Activated CD8-positive, alpha-beta memory T cell treated with anti-CD3 and anti-CD28 coated beads for 36 hours (primary cell): ENCODE results near the gene HSPA1L. TPM values are rescaled to one million over a fixed set of nuclear protein-coding genes. Genes with fewer than 3 reads are reported as not detected.

Experiments
- CTCF ChIA-PET: fragments of 350-600 bp; sonication (Branson Sonifier 250); formaldehyde crosslinking; loops from one replicate; lab custom pipeline; 2021; ENCODE audit warnings: antibody characterized with exemption; lab: Charles Lee
- POLR2A ChIA-PET: fragments of 350-600 bp; sonication (Branson Sonifier 250); formaldehyde crosslinking; loops from one replicate; lab custom pipeline; 2021; ENCODE audit warnings: antibody characterized with exemption; lab: Charles Lee
- total RNA-seq, 2 experiments: library from RNA; stranded (reverse); gene quantifications; one replicate each; pipeline ENCODE4 v1.2.3, GENCODE V29; 2021

Gene HSPA1L
- total RNA-seq, 2 experiments from 2014 or later = 2.6 to 2.7 TPM

GRCh38 chr6:31780507-31781243 lies 34.4 kb downstream of the HSPA1L start:
- POLR2A ChIA-PET = interaction anchor here (0.5 kb wide), 1 partner anchor 49 kb away, joined by 4 read pairs; no protein-coding TSS in a partner anchor
- CTCF ChIA-PET = interaction anchor here (1.0 kb wide), 3 partner anchors 11 to 78 kb away, joined by 3 to 4 read pairs (median 4); partner anchors contain the start of gene ABHD16A

GRCh38 chr6:31779908-31780307 lies 35.2 kb downstream of the HSPA1L start:
- ChIA-PET CTCF (interaction anchor here (1.0 kb wide), 1 partner anchor 77 kb away, joined by 3 read pairs; the partner anchor contains the start of gene ABHD16A), POLR2A (no interaction called here)

GRCh38 chr6:31778999-31779885 lies 35.8 kb downstream of the HSPA1L start:
- POLR2A ChIA-PET = interaction anchor here (0.6 kb wide), 1 partner anchor 10 kb away, joined by 3 read pairs; no protein-coding TSS in a partner anchor
- CTCF ChIA-PET = no interaction called here

DNA sequence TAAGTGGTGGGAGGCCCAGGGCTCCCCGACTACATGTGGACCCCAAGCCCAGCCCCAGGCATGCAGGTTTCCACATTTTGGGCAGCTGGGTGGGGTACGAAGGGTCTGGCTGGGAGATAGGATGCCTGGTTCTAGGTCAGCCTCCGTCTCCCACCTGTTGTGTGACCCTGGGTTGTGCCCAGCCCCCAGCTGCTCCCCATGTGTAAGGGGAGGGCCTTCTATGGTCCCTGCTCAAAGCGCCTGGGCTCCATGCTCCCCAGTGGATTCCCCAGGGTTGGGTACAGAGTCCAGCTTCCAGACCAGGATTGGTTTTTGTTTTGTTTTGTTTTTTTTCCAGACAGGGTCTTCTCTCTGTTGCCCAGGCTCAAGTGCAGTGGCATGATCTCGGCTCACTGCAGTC lies 36.9 kb downstream of the HSPA1L start:
- CTCF ChIA-PET = interaction anchor here (1.6 kb wide), 1 partner anchor 13 kb away, joined by 6 read pairs; no protein-coding TSS in a partner anchor

DNA sequence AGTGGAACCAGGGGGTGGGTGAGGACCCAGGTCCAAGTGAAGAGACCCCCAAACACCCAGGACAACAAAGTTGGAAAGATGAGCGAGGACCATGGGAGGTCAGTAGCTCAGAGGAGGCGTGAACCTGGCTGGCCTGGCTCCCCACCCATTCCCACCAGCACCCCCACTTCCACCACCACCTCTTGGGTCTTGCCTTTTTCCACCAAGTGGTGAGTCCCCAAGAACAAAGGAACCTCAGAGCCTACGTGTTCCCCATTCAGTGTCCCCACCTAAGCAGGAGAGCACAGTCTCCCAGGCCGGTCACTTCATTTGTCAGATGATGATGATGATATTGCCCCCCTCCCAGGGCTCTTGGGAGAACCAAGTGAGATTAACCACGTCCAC lies 37.4 kb downstream of the HSPA1L start:
- ChIA-PET POLR2A (interaction anchor here (0.9 to 1.0 kb wide), 2 partner anchors 12 to 29 kb away, joined by 3 to 4 read pairs; partner anchors contain the start of gene LSM2), CTCF (interaction anchor here (1.2 to 1.6 kb wide), 2 partner anchors 13 to 55 kb away, joined by 3 to 6 read pairs; no protein-coding TSS in a partner anchor)

More for the DNA sequence above, 36.9 kb downstream of the HSPA1L start:
- POLR2A ChIA-PET = no interaction called here

GRCh38 chr6:31776989-31777666 lies 38.0 kb downstream of the HSPA1L start, which contains the start of gene VWA7:
Gene VWA7, minus strand, starts transcription at chr6:31777328. Its CDS starts 549 bp downstream, at chr6:31776779.
- ChIA-PET CTCF (interaction anchor here (1.2 to 1.6 kb wide), 2 partner anchors 14 to 55 kb away, joined by 3 to 6 read pairs; no protein-coding TSS in a partner anchor), POLR2A (interaction anchor here (0.6 to 1.0 kb wide), 3 partner anchors 13 to 273 kb away, joined by 3 to 5 read pairs (median 4); partner anchors contain the start of gene LSM2)

DNA sequence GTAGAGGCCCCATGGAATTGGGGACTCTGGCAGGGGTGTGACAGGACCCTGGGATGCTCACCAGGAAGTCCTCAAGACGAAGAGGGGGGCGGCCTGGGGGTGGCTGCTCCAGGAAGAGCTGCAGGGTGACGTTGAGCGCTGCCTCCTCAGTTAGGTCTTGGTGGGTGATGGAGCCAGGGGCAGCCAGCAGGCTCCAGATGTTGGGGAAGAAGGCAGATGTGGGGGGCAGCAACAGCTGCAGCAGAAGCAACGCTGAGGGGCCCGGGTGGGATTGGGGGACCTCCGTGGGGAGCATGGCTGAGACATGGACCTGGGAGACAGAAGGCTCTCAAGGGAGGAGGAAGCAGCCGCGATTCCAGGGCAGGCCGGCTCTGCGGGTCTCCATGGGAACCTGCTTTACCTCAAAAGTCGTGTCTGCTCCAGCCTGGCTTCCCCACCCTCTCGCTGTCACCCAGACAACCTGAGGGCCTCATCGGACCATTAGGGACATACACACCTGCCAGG lies 38.5 kb downstream of the HSPA1L start:
- CTCF ChIA-PET = interaction anchor here (1.2 kb wide), 1 partner anchor 56 kb away, joined by 3 read pairs; no protein-coding TSS in a partner anchor
- POLR2A ChIA-PET = interaction anchor here (0.6 kb wide), 1 partner anchor 273 kb away, joined by 5 read pairs; no protein-coding TSS in a partner anchor

- ChIA-PET POLR2A (no interaction called here), CTCF (interaction anchor here (0.6 to 0.7 kb wide), 2 partner anchors 46 to 48 kb away, joined by 3 read pairs; no protein-coding TSS in a partner anchor)
Measured at GRCh38 chr6:31775633-31776484, 39.2 kb downstream of the HSPA1L start.

DNA sequence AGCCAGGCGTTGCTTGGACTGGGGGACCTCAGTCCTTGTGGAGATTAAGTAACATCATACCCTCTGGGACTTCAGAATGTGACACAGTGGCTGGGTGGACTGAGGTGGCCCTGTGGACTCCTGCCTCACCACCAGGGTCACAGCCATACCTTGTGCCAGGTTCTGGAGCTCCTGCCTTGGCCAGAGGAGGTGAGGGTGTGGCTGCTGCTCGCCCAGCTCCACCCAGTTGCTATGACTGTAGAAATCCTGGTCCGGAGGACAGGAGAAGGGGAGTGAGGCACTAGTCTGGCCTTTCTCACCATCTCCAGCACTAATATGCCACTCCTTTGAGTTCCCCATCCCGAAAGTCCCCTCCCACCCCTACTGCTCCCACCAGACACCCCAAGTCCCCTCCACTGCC lies 39.9 kb downstream of the HSPA1L start:
- CTCF ChIA-PET = interaction anchor here (0.6 to 0.9 kb wide), 3 partner anchors 17 to 47 kb away, joined by 3 read pairs; no protein-coding TSS in a partner anchor
- POLR2A ChIA-PET = interaction anchor here (0.6 kb wide), 1 partner anchor 115 kb away, joined by 3 read pairs; no protein-coding TSS in a partner anchor

- CTCF ChIA-PET = interaction anchor here (1.0 to 3.6 kb wide), 2 partner anchors 19 to 34 kb away, joined by 3 to 23 read pairs; partner anchors contain the start of gene CLIC1
- POLR2A ChIA-PET = interaction anchor here (0.7 kb wide), 1 partner anchor 27 kb away, joined by 4 read pairs; no protein-coding TSS in a partner anchor
Measured at GRCh38 chr6:31771992-31772358, 43.1 kb downstream of the HSPA1L start.

DNA sequence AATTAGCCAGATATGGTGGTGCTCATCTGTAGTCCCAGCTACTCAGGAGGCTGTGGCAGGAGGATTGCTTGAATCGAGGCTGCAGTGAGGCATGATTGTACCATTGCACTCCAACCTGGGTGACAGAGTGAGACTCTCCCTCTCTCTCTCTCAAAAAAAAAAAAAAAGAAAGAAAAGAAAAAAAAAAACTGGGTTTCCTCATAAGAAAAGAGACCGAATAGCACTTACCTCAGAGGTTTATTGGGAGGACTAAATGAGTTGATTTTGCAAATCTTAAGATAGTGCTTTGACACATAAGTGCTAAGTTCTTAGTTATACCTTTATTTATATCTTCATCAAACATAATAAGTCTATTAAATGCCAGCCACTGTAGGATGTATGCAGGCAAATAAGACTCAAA lies 44.2 kb downstream of the HSPA1L start:
- CTCF ChIA-PET = interaction anchor here (0.7 to 3.6 kb wide), 8 partner anchors 18 to 160 kb away, joined by 3 to 23 read pairs (median 8); partner anchors contain the start of genes CLIC1, DDAH2 and MSH5
- POLR2A ChIA-PET = no interaction called here

GRCh38 chr6:31769684-31770371 lies 45.3 kb downstream of the HSPA1L start:
- POLR2A ChIA-PET = interaction anchor here (0.7 to 1.1 kb wide), 4 partner anchors 9 to 37 kb away, joined by 3 to 4 read pairs (median 3); partner anchors contain the start of gene LSM2
- CTCF ChIA-PET = interaction anchor here (0.7 to 3.6 kb wide), 16 partner anchors 11 to 211 kb away, joined by 3 to 23 read pairs (median 6); partner anchors contain the start of genes CLIC1, DDAH2, HSPA1B and LY6G5C

DNA sequence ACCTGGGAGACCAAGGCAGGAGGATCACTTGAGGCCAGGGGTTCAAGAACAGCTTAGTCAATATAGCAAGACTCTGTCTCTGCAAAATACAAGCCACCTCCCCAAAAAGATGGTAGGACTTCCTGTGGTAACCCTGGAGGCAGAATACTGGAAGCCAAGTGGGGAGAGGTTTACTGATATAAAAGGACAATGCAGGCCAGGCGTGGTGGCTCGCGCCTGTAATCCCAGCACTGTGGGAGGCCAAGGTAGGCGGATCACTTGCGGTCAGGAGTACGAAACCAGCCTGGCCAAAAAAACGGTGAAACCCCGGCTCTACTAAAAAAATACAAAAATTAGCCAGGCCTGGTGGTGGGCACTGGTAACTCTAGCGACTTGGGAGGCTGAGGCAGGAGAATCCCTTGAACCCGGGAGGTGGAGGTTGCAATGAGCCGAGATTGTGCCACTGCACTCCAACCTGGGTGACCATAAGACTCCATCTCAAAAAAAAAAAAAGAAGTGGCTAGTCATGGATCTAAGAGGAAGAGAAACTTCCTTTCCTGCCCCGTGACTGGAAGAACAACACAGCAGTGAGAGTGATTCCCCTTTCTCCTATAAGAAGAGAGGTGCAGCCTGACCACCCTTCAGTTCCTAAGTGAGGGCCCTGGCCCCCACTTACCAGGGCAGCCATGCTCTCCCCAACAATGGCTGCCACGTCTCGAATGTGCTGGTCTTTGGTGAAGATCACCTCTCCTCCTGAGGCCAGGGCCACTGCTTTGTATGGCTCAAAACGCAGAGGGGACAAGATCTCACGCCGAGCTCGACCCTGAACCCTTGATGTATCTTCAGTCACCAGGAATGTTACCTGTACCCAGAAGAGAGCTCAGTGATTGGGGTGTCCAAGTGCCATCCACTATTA lies 46.5 kb downstream of the HSPA1L start:
- POLR2A ChIA-PET = interaction anchor here (1.1 kb wide), 1 partner anchor 11 kb away, joined by 3 read pairs; no protein-coding TSS in a partner anchor
- CTCF ChIA-PET = interaction anchor here (0.5 to 3.6 kb wide), 7 partner anchors 10 to 106 kb away, joined by 3 to 23 read pairs (median 9); partner anchors contain the start of genes CLIC1, LY6G5C and MSH5

GRCh38 chr6:31767096-31767645 lies 47.9 kb downstream of the HSPA1L start:
- ChIA-PET CTCF (interaction anchor here (1.1 kb wide), 1 partner anchor 59 kb away, joined by 4 read pairs; no protein-coding TSS in a partner anchor), POLR2A (no interaction called here)
